ENCODE data around the gene TTC23L.

The TTC23L gene

GRCh38 chr5:34838785-34839714, at the start of gene TTC23L:
Gene TTC23L (plus strand): TSS chr5:34839164. CDS start chr5:34840672, 1,508 bp downstream.
- no peaks in the 10 kb centered on the region for H3K27me3 ChIP-seq (ENCODE audit: control insufficient read depth in 1 of 2, insufficient read depth in 2 of 2, low read length in 2 of 2)
- peak within 1 kb of the TSS; percentile 60 for H3K27ac ChIP-seq (ENCODE audit: low read length)
- H3K4me3 ChIP-seq (ENCODE audit: low read length in 2 of 2) = peak within 1 kb of the TSS; percentile 87 to 94
- H3K9me3 ChIP-seq (ENCODE audit: control insufficient read depth in 2 of 2, low read length in 2 of 2) = no peaks in the 10 kb centered on the region
- no peaks in the 10 kb centered on the region for H3K36me3 ChIP-seq (ENCODE audit: control insufficient read depth in 2 of 2, insufficient read depth in 2 of 2, low read length in 2 of 2)
- peaks cover 7% of the 10 kb centered on the region for H3K4me1 ChIP-seq (ENCODE audit: control insufficient read depth, insufficient read depth, low read length)
- peak within 1 kb of the TSS; percentile 67 to 81 for H3K9ac ChIP-seq (ENCODE audit: low read length in 2 of 2)

DNA sequence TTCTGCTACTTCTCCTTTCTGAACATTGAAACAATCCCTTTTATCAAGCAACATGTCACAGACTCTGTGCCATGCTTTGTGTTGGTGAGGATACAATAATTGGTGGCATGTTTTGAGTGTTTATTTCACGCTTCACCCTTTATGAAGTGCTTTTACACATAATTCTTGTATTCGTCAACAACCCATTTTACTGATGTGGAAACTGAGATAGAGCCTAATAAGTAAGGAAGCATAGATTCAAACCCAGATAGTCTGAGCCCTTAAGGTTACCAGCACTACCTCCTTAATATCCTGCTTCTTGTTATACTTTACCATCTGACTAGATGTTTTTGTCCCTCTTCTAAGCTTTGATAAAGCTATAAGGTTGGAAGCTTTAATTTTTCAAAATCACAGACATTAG, 49.3 kb upstream of the TTC23L start:
- no peaks in the 10 kb centered on the region for H3K9me3 ChIP-seq (ENCODE audit: control insufficient read depth in 2 of 2, low read length in 2 of 2)
- no peak overlapping the region for H3K9ac ChIP-seq (ENCODE audit: low read length in 2 of 2)
- H3K4me1 ChIP-seq (ENCODE audit: control insufficient read depth, insufficient read depth, low read length) = peaks cover 7% of the 10 kb centered on the region
- H3K36me3 ChIP-seq (ENCODE audit: control insufficient read depth in 2 of 2, insufficient read depth in 2 of 2, low read length in 2 of 2) = no peaks in the 10 kb centered on the region
- H3K27ac ChIP-seq (ENCODE audit: low read length) = no peak overlapping the region
- H3K4me3 ChIP-seq (ENCODE audit: low read length in 2 of 2) = no peak overlapping the region
- no peaks in the 10 kb centered on the region for H3K27me3 ChIP-seq (ENCODE audit: control insufficient read depth in 1 of 2, insufficient read depth in 2 of 2, low read length in 2 of 2)

GRCh38 chr5:34790069-34790468, 48.9 kb upstream of the TTC23L start:
- no peak overlapping the region for H3K9ac ChIP-seq (ENCODE audit: low read length in 2 of 2)
- no peaks in the 10 kb centered on the region for H3K36me3 ChIP-seq (ENCODE audit: control insufficient read depth in 2 of 2, insufficient read depth in 2 of 2, low read length in 2 of 2)
- H3K9me3 ChIP-seq (ENCODE audit: control insufficient read depth in 2 of 2, low read length in 2 of 2) = no peaks in the 10 kb centered on the region
- no peak overlapping the region for H3K4me3 ChIP-seq (ENCODE audit: low read length in 2 of 2)
- H3K4me1 ChIP-seq (ENCODE audit: control insufficient read depth, insufficient read depth, low read length) = peaks cover 7% of the 10 kb centered on the region
- no peak overlapping the region for H3K27ac ChIP-seq (ENCODE audit: low read length)
- H3K27me3 ChIP-seq (ENCODE audit: control insufficient read depth in 1 of 2, insufficient read depth in 2 of 2, low read length in 2 of 2) = no peaks in the 10 kb centered on the region

DNA sequence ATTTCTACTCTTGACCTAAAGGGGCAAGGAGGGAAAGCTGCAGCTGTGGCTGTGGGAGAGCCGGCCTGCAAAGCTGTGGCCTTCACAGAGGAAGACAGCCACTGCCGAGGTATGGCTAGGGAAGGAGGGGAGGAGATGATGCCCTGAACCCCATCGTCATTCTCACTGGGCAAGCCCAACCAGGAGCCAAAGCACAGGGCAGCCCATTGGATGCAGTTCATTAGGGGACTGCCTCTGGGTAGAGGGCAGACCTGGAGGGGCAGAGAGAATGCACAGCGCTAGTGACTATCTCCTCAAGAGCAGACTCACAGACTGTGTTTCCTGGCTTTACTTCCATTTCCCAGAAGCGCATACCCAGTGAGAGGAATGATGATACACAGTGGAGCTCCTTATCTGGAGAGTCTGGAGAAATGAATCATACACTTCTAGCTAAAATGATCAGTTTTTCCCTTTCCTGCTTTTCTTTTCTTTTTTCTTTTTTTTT, 47.2 kb upstream of the TTC23L start:
- H3K4me3 ChIP-seq (ENCODE audit: low read length in 2 of 2) = no peak overlapping the region
- peaks cover 3 to 4% of the 10 kb centered on the region in 2 donors for H3K36me3 ChIP-seq (ENCODE audit: control insufficient read depth in 2 of 2, insufficient read depth in 2 of 2, low read length in 2 of 2)
- H3K9me3 ChIP-seq (ENCODE audit: control insufficient read depth in 2 of 2, low read length in 2 of 2) = no peaks in the 10 kb centered on the region
- H3K4me1 ChIP-seq (ENCODE audit: control insufficient read depth, insufficient read depth, low read length) = peaks cover 7% of the 10 kb centered on the region
- H3K27me3 ChIP-seq (ENCODE audit: control insufficient read depth in 1 of 2, insufficient read depth in 2 of 2, low read length in 2 of 2) = no peaks in the 10 kb centered on the region
- no peak overlapping the region for H3K9ac ChIP-seq (ENCODE audit: low read length in 2 of 2)
- no peak overlapping the region for H3K27ac ChIP-seq (ENCODE audit: low read length)

GRCh38 chr5:34802834-34803563, 36.0 kb upstream of the TTC23L start:
- Histone ChIP-seq H3K36me3 (ENCODE audit: control insufficient read depth in 2 of 2, insufficient read depth in 2 of 2, low read length in 2 of 2) (peaks cover 14 to 18% of the 10 kb centered on the region in 2 donors), H3K9ac (ENCODE audit: low read length in 2 of 2) (no peak overlapping the region), H3K27ac (ENCODE audit: low read length) (no peak overlapping the region), H3K4me1 (ENCODE audit: control insufficient read depth, insufficient read depth, low read length) (no peaks in the 10 kb centered on the region), H3K4me3 (ENCODE audit: low read length in 2 of 2) (no peak overlapping the region), H3K27me3 (ENCODE audit: control insufficient read depth in 1 of 2, insufficient read depth in 2 of 2, low read length in 2 of 2) (no peaks in the 10 kb centered on the region), H3K9me3 (ENCODE audit: control insufficient read depth in 2 of 2, low read length in 2 of 2) (no peaks in the 10 kb centered on the region)

- Histone ChIP-seq H3K4me1 (ENCODE audit: control insufficient read depth, insufficient read depth, low read length) (no peaks in the 10 kb centered on the region), H3K9ac (ENCODE audit: low read length in 2 of 2) (no peak overlapping the region), H3K36me3 (ENCODE audit: control insufficient read depth in 2 of 2, insufficient read depth in 2 of 2, low read length in 2 of 2) (peaks cover 14 to 15% of the 10 kb centered on the region in 2 donors), H3K27ac (ENCODE audit: low read length) (no peak overlapping the region), H3K9me3 (ENCODE audit: control insufficient read depth in 2 of 2, low read length in 2 of 2) (no peaks in the 10 kb centered on the region), H3K4me3 (ENCODE audit: low read length in 2 of 2) (no peak overlapping the region), H3K27me3 (ENCODE audit: control insufficient read depth in 1 of 2, insufficient read depth in 2 of 2, low read length in 2 of 2) (no peaks in the 10 kb centered on the region)
Observed at GRCh38 chr5:34803974-34804732, 34.8 kb upstream of the TTC23L start.

DNA sequence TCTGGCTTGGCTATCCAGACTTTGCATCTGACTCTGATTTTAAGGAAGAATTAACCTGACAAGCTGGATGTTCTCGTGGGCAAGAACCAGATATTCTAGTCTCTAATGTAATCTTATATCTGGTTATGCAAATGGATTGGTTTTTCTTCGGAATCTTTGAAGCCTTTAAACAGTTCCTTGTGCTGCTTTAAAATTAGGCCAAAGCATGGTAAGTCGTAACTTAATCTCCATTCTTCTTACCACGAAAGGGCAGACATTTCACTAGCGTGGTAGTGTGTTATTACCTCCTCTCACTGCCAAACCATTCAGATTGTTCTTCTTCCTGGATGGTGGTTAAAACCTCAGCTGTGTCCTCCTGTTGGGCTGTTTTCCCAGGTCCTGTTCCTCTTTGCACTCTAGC, 34.1 kb upstream of the TTC23L start:
- H3K9ac ChIP-seq (ENCODE audit: low read length in 2 of 2) = no peak overlapping the region
- no peak overlapping the region for H3K4me3 ChIP-seq (ENCODE audit: low read length in 2 of 2)
- H3K4me1 ChIP-seq (ENCODE audit: control insufficient read depth, insufficient read depth, low read length) = no peaks in the 10 kb centered on the region
- H3K27ac ChIP-seq (ENCODE audit: low read length) = no peak overlapping the region
- H3K36me3 ChIP-seq (ENCODE audit: control insufficient read depth in 2 of 2, insufficient read depth in 2 of 2, low read length in 2 of 2) = peaks cover 14 to 15% of the 10 kb centered on the region in 2 donors
- H3K27me3 ChIP-seq (ENCODE audit: control insufficient read depth in 1 of 2, insufficient read depth in 2 of 2, low read length in 2 of 2) = no peaks in the 10 kb centered on the region
- no peaks in the 10 kb centered on the region for H3K9me3 ChIP-seq (ENCODE audit: control insufficient read depth in 2 of 2, low read length in 2 of 2)

DNA sequence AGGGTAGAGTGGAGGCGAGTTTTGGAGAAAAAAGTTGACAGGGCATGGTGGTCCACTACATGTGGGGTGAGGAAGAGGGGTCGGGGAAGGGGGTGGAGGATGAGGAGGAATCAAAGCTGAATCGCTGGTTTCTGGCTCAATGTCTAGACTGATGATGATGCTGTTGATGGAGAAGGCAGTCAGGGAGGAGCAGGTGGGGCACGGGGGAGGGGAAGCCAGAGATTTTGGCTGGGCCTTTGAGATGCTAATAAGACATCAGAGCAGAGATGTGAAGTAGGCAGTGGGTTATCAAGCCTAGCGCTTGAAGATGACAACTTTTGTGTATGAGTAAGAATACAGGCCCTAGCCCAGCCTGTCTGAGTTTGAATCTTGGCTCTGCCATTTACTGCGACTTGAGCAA, 32.4 kb upstream of the TTC23L start:
- H3K9ac ChIP-seq (ENCODE audit: low read length in 2 of 2) = no peak overlapping the region
- H3K9me3 ChIP-seq (ENCODE audit: control insufficient read depth in 2 of 2, low read length in 2 of 2) = no peaks in the 10 kb centered on the region
- H3K36me3 ChIP-seq (ENCODE audit: control insufficient read depth in 2 of 2, insufficient read depth in 2 of 2, low read length in 2 of 2) = peaks cover 10 to 16% of the 10 kb centered on the region in 2 donors
- H3K27me3 ChIP-seq (ENCODE audit: control insufficient read depth in 1 of 2, insufficient read depth in 2 of 2, low read length in 2 of 2) = no peaks in the 10 kb centered on the region
- no peak overlapping the region for H3K27ac ChIP-seq (ENCODE audit: low read length)
- no peak overlapping the region for H3K4me3 ChIP-seq (ENCODE audit: low read length in 2 of 2)
- no peaks in the 10 kb centered on the region for H3K4me1 ChIP-seq (ENCODE audit: control insufficient read depth, insufficient read depth, low read length)

DNA sequence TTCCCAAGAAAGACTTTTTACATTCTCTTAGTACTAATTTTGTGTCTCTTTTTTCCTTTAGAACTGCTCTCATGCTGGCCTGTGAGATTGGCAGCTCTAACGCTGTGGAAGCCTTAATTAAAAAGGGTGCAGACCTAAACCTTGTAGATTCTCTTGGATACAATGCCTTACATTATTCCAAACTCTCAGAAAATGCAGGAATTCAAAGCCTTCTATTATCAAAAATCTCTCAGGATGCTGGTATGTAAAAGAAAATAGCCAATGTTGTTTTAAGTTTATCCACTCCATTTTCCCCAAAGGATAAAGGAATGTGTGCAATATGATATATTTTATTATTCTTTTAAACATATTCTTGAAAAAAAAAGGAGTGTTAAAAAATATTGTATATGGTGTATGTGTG, 27.3 kb upstream of the TTC23L start:
- no peak overlapping the region for H3K27ac ChIP-seq (ENCODE audit: low read length)
- H3K4me3 ChIP-seq (ENCODE audit: low read length in 2 of 2) = no peak overlapping the region
- no peak overlapping the region for H3K9ac ChIP-seq (ENCODE audit: low read length in 2 of 2)
- no peaks in the 10 kb centered on the region for H3K9me3 ChIP-seq (ENCODE audit: control insufficient read depth in 2 of 2, low read length in 2 of 2)
- H3K36me3 ChIP-seq (ENCODE audit: control insufficient read depth in 2 of 2, insufficient read depth in 2 of 2, low read length in 2 of 2) = peaks cover 2 to 7% of the 10 kb centered on the region in 2 donors
- H3K27me3 ChIP-seq (ENCODE audit: control insufficient read depth in 1 of 2, insufficient read depth in 2 of 2, low read length in 2 of 2) = no peaks in the 10 kb centered on the region
- H3K4me1 ChIP-seq (ENCODE audit: control insufficient read depth, insufficient read depth, low read length) = no peaks in the 10 kb centered on the region

DNA sequence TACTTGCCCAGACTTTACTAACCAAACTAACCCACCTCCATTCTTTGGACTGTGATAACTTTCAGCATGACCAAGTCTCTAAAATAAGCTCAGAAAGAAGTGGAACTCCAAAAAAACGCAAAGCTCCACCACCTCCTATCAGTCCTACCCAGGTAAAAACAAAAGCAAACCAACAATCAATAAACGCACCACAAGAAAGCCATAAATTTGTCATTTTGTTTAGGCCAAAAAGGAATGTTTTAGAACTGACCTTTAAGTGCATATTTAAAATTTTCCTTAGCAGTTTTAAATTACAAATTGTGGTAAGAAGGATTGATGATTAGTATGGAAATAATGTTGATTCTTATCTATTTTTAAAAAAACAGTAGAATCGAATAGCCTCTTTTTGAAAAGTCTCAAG, 25.5 kb upstream of the TTC23L start:
- Histone ChIP-seq H3K4me3 (ENCODE audit: low read length in 2 of 2) (no peak overlapping the region), H3K4me1 (ENCODE audit: control insufficient read depth, insufficient read depth, low read length) (no peaks in the 10 kb centered on the region), H3K9me3 (ENCODE audit: control insufficient read depth in 2 of 2, low read length in 2 of 2) (no peaks in the 10 kb centered on the region), H3K27me3 (ENCODE audit: control insufficient read depth in 1 of 2, insufficient read depth in 2 of 2, low read length in 2 of 2) (no peaks in the 10 kb centered on the region), H3K36me3 (ENCODE audit: control insufficient read depth in 2 of 2, insufficient read depth in 2 of 2, low read length in 2 of 2) (peaks cover 2 to 7% of the 10 kb centered on the region in 2 donors), H3K27ac (ENCODE audit: low read length) (no peak overlapping the region), H3K9ac (ENCODE audit: low read length in 2 of 2) (no peak overlapping the region)
